Ovary (tissue), 3 donors: ENCODE measurements around the gene MYBPC2.

ENCODE experiments used
- CTCF ChIP-seq, 3 donors: fragments of 450-650 bp in 2 of 3; fragments of 200-600 bp in 1 of 3; IDR thresholded peaks; one replicate each; pipeline versions ENCODE4 v1.5.1 to v1.8.0; 2016 to 2022; ENCODE audit warnings: antibody characterized with exemption in 3 of 3, mild to moderate bottlenecking in 1 of 3
- EP300 ChIP-seq: sonication (generic); formaldehyde crosslinking; IDR thresholded peaks from one replicate; pipeline ENCODE4 v1.6.1; 2017; ENCODE audit warnings: antibody characterized with exemption
- POLR2A ChIP-seq: fragments of 450-650 bp; IDR thresholded peaks from one replicate; pipeline ENCODE4 v1.6.1; 2017; ENCODE audit warnings: antibody characterized with exemption, mild to moderate bottlenecking, moderate library complexity
- donor health status: DM: no; HTN: no; CAD: no.

DNA sequence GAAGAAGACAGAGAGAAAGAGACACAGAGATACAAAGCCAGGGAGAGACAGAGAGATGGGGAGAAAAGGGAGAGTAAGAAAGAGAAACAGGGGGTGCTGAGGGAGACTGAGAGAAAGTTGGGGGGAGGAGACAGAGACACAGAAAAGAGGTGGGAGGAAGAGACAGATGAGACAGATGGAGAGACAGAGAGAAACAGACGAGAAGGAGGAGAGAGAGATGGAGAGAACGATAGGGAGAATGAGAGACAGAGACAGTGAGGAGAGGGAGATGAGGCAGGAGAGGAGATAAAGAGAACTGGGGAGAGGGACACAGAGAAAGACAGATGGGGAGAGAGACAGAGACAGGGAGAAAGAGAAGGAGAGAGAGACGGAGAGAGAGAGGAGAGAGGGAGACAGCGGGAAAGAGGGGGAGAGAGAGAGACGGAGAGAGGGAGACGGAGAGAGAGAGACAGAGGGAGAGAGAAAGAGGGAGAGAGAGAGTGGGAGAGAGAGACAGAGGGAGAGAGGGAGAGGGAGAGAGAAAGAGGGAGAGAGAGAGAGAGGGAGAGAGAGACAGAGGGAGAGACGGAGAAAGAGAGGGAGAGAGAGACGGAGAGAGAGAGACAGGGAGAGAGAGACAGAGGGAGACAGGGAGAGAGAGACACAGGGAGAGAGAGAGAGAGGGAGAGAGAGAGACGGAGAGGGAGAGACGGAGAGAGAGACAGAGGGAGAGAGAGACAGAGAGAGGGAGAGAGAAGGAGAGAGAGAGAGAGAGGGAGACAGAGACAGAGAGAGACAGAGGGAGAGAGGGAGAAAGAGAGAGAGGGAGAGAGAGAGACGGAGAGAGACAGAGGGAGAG, 65.7 kb downstream of the MYBPC2 start:
- TF ChIP-seq POLR2A = no peak
- TF ChIP-seq CTCF (IDR thresholded peaks at IDR 0.05) = no peak
- TF ChIP-seq EP300 = no peak
